GM12892 (cell line): Measurements from ENCODE around the gene LCN12.

Experiments used
- DNase-seq: peaks from one replicate; pipeline ENCODE4 v3.0.0; 2011; ENCODE audit not compliant: insufficient read length
- FAIRE-seq: peaks from 2 replicates; lab custom pipeline; 2011; peaks lifted over from hg19 to GRCh38; lab: Jason Lieb, UNC
- POLR2A ChIP-seq: IDR thresholded peaks from 2 replicates; pipeline ENCODE4 v1.6.1; 2011; ENCODE audit warnings: low read depth, low read length, control low read depth
- POLR2AphosphoS5 ChIP-seq: IDR thresholded peaks from 2 replicates; pipeline ENCODE4 v1.6.1; 2011; ENCODE audit warnings: low read depth, low read length, control low read depth
- TAF1 ChIP-seq: IDR thresholded peaks from 2 replicates; pipeline ENCODE4 v1.6.1; 2011; ENCODE audit warnings: low read depth, mild to moderate bottlenecking, control low read depth, low read length, borderline replicate concordance

LCN12 gene

DNA sequence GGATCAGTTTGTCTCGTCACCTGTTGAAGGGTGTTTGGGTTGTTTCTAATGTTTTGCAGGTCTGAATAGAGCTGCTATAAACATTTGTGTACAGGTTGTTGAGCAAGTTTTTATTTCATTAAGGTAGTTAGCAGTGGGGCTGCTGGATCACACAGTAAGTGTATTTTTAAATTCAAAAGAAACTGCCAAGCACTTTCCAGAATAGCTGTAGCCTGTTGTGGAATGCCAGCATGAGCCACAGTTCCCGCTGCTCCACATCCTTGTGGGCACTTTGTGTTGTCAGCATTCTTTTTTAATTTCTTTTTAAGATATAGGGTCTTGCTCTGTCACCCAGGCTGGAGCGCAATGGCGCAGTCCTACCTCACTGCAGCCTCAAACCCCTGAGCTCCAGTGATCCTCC, 22.1 kb upstream of the LCN12 start:
- no peak for DNase-seq
- TF ChIP-seq POLR2AphosphoS5 (no peak), TAF1 (no peak), POLR2A (no peak)
- FAIRE-seq, result no peak

GRCh38 chr9:136931611-136932130, 20.4 kb upstream of the LCN12 start:
- DNase-seq (no peak), FAIRE-seq (peak; percentile 64)
- TF ChIP-seq POLR2AphosphoS5 (no peak), POLR2A (no peak), TAF1 (no peak)

DNA sequence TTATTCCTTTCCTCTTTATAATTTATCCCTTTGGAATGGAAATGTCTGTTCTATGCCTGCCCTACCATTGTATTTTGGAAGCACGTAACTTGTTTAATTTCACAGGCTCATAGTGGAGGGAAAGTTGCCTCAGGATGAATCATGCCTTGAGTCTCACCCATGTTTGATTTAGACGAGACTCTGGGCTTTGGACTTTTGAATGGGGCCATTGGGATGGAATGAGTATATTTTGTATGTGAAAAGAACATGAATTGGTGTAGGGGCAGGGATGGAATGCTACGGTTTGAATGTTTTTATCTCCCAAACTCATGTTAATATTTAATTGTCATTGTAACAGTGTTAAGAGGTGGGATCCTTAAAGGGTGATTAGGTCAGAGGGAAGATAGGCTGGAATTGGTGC, 17.8 kb upstream of the LCN12 start:
- TF ChIP-seq POLR2A (no peak), TAF1 (no peak), POLR2AphosphoS5 (no peak)
- FAIRE-seq, result no peak
- no peak for DNase-seq

- DNase-seq (no peak), FAIRE-seq (no peak)
- TF ChIP-seq POLR2A (no peak), POLR2AphosphoS5 (no peak), TAF1 (no peak)
These were observed 16.4 kb upstream of the LCN12 start for GRCh38 chr9:136935651-136936050.

- no peak for FAIRE-seq
- TF ChIP-seq POLR2AphosphoS5 (no peak), POLR2A (no peak), TAF1 (no peak)
- no peak for DNase-seq
These were observed 15.4 kb upstream of the LCN12 start for GRCh38 chr9:136936645-136937170.

- DNase-seq (no peak), FAIRE-seq (no peak)
These were observed 14.7 kb upstream of the LCN12 start for GRCh38 chr9:136937186-136938001.

DNA sequence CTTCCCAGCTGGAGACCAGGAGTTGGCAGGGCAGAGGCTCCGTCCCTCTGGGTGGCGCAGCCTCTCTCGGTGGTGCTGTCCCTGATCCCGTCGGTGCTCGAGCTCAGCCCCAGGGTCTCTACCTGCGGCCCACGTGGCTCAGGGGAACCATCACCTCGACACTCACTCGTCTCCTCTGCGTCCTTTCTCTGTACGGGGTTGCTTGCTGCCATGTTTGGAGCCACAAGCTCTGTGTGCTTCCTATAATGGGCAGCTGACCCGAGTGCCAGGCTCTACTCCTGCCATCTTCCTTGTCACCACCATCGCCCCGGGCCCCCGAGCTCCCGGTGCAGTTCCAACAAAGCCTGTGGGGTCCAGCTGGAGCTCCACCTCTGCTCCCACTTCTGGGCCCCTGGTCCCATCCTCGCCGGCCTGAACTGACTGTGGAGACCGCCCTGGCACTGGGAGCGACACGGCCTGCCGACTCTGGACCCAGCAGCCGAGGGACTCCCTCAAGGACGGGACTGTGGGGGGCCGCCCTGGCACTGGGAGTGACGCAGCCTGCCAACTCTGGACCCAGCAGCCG, 12.6 kb upstream of the LCN12 start:
- DNase-seq (no peak), FAIRE-seq (no peak)
- TF ChIP-seq POLR2A (no peak), TAF1 (no peak), POLR2AphosphoS5 (no peak)

More at GRCh38 chr9:136937186-136938001, 14.7 kb upstream of the LCN12 start:
- TF ChIP-seq POLR2AphosphoS5 (no peak), TAF1 (no peak), POLR2A (no peak)

DNA sequence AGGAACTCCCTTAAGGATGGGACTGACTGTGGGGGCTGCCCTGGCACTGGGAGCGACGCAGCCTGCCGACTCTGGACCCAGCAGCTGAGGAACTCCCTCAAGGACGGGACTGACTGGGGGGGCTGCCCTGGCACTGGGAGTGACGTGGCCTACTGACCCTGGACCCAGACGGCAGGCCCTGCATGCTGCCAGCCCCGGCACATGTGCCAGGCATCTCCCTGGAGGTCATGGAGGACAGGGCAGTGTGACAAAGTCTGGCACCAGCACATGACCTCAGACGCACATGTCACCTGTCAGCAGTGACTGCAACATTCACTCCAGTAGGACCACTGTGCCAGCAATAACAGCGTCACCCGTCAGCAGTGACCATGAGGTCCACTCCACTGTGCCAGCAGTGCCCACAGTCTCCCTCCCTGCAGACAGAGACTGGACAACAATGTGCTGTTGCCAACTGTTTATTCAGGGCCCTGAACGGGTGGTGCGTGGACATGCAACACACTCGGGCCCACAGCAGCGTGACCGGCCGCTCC, 12.0 kb upstream of the LCN12 start:
- no peak for DNase-seq
- FAIRE-seq, result no peak
- TF ChIP-seq TAF1, result no peak
- no peak for TF ChIP-seq POLR2AphosphoS5
- no peak for TF ChIP-seq POLR2A

DNA sequence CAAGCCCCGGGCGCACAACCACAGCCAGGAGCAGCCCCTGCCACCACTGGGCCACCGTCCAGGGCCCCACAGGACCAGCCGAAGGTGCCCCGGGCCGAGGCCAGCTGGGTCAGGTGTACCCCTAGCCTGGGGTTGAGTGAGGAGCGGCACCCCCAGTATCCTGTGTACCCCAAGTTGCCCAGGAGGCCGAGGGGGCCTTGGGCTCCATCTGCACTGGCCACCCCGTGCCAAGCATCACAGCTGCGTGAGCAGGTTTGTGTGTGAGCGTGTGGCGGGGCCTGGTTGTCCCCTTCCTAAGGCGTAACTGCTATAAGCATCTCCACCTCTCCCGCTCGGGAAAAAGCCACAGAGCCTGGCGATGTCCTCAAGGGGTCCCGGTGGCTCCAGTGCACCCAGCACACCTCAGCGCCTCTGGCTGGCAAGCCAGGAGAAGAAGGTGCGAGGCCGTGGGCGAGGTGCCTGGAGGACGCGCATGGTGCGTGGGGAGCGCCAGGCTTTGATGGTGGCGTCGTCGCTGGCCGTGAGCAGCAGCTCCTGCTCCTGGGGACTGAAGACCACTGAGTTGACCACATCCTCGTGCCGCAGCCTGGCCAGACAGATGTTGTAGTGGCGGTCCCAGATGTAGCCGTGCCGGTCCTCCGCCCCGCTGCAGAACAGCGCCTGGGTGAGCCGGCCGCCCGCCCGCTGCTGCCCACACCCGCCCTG, 11.4 kb upstream of the LCN12 start:
- TF ChIP-seq POLR2AphosphoS5 (no peak), TAF1 (no peak), POLR2A (no peak)
- no peak for DNase-seq
- no peak for FAIRE-seq

GRCh38 chr9:136941231-136942111, 10.6 kb upstream of the LCN12 start:
- FAIRE-seq (no peak), DNase-seq (no peak)
- TF ChIP-seq POLR2AphosphoS5 (no peak), TAF1 (no peak), POLR2A (no peak)
